Karpas-422 (cell line): ENCODE data around the gene COL5A1. TPM values are rescaled to one million over a fixed set of nuclear protein-coding genes. Genes with fewer than 3 reads are reported as not detected.

Experiments
- DNase-seq: peaks from one replicate; pipeline ENCODE4 v3.0.0-alpha.2; 2015
- H2AFZ ChIP-seq: fragments of 200-600 bp; sonication (generic); 2 replicates; pipeline ENCODE4 v1.6.1; 2014; ENCODE audit warnings: antibody characterized with exemption, low read length, mixed read lengths
- H3K27ac ChIP-seq: fragments of 200-600 bp; sonication (generic); 2 replicates; pipeline ENCODE4 v1.5.1; 2014; ENCODE audit warnings: mild to moderate bottlenecking, low read length, moderate library complexity
- H3K27me3 ChIP-seq: fragments of 200-600 bp; sonication (generic); 2 replicates; pipeline ENCODE4 v1.6.1; 2014; ENCODE audit warnings: low read length, mixed read lengths
- H3K36me3 ChIP-seq: fragments of 200-600 bp; sonication (generic); 2 replicates; pipeline ENCODE4 v1.6.1; 2014; ENCODE audit warnings: low read length, mixed read lengths; ENCODE audit not compliant: insufficient read depth
- H3K4me1 ChIP-seq: fragments of 200-600 bp; sonication (generic); 2 replicates; pipeline ENCODE4 v1.6.1; 2014; ENCODE audit warnings: mild to moderate bottlenecking, low read length, mixed read lengths
- H3K4me2 ChIP-seq: fragments of 200-600 bp; sonication (generic); 2 replicates; pipeline ENCODE4 v1.6.1; 2014; ENCODE audit warnings: low read length, low read depth, mild to moderate bottlenecking; ENCODE audit not compliant: poor library complexity, severe bottlenecking
- H3K4me3 ChIP-seq: fragments of 200-600 bp; sonication (generic); 2 replicates; pipeline ENCODE4 v1.5.1; 2014; ENCODE audit warnings: mild to moderate bottlenecking, antibody characterized with exemption, low read length, mixed read lengths
- H3K79me2 ChIP-seq: fragments of 200-600 bp; sonication (generic); 2 replicates; pipeline ENCODE4 v1.6.1; 2014; ENCODE audit warnings: mild to moderate bottlenecking, low read length, mixed read lengths
- H3K9ac ChIP-seq: fragments of 200-600 bp; sonication (generic); 2 replicates; pipeline ENCODE4 v1.6.0; 2014; ENCODE audit warnings: low read length
- H3K9me2 ChIP-seq: fragments of 200-600 bp; sonication (generic), shearing (Covaris generic); replicated peaks from 2 replicates; pipeline ENCODE4 v1.6.0; 2014; ENCODE audit warnings: mild to moderate bottlenecking, low read length, moderate library complexity; ENCODE audit not compliant: insufficient read depth
- H3K9me3 ChIP-seq: fragments of 300-700, 200-600 bp; sonication (generic); 2 replicates; pipeline ENCODE4 v1.6.1; 2014; ENCODE audit warnings: low read length, mixed read lengths
- H4K20me1 ChIP-seq: fragments of 200-600 bp; sonication (generic); 2 replicates; pipeline ENCODE4 v1.6.1; 2014; ENCODE audit warnings: mild to moderate bottlenecking, antibody characterized with exemption, low read length, low read depth; ENCODE audit not compliant: insufficient read depth
- total RNA-seq: library from RNA; depleted of rRNA; stranded (reverse); fragments of >200 nt; shearing (Covaris generic); gene quantifications from 2 replicates; pipeline ENCODE4 v1.2.3, GENCODE V29; 2014; ENCODE audit warnings: low replicate concordance

Gene COL5A1
- total RNA-seq, 1 experiment from 2014 or later, result not detected

GRCh38 chr9:134795446-134795845 lies 153.8 kb downstream of the COL5A1 start:
- Histone ChIP-seq H4K20me1 (no peaks in the 10 kb centered on the region), H3K36me3 (no peaks in the 10 kb centered on the region), H3K27me3 (no peaks in the 10 kb centered on the region), H3K4me2 (no peak overlapping the region), H3K9ac (no peak overlapping the region), H3K4me3 (no peak overlapping the region), H2AFZ (no peak overlapping the region), H3K9me3 (no peaks in the 10 kb centered on the region), H3K27ac (no peak overlapping the region), H3K4me1 (no peaks in the 10 kb centered on the region), H3K79me2 (no peaks in the 10 kb centered on the region), H3K9me2 (no peaks in the 10 kb centered on the region)
- no peak for DNase-seq

- no peaks in the 10 kb centered on the region for H3K79me2 ChIP-seq
- no peak for DNase-seq
- no peaks in the 10 kb centered on the region for H3K9me3 ChIP-seq
- H3K27me3 ChIP-seq, result no peaks in the 10 kb centered on the region
- no peak overlapping the region for H2AFZ ChIP-seq
- H3K4me3 ChIP-seq, result no peak overlapping the region
- H3K9me2 ChIP-seq, result no peaks in the 10 kb centered on the region
- H4K20me1 ChIP-seq, result no peaks in the 10 kb centered on the region
- H3K27ac ChIP-seq, result no peak overlapping the region
- no peaks in the 10 kb centered on the region for H3K4me1 ChIP-seq
- H3K4me2 ChIP-seq, result no peak overlapping the region
- H3K36me3 ChIP-seq, result no peaks in the 10 kb centered on the region
- H3K9ac ChIP-seq, result no peak overlapping the region
These were observed 155.3 kb downstream of the COL5A1 start for GRCh38 chr9:134796882-134797281.

- Histone ChIP-seq H3K4me1 (no peaks in the 10 kb centered on the region), H3K4me3 (no peak overlapping the region), H2AFZ (no peak overlapping the region), H3K27ac (no peak overlapping the region), H3K9me2 (no peaks in the 10 kb centered on the region), H3K79me2 (no peaks in the 10 kb centered on the region), H3K27me3 (no peaks in the 10 kb centered on the region), H3K9ac (no peak overlapping the region), H4K20me1 (no peaks in the 10 kb centered on the region), H3K36me3 (no peaks in the 10 kb centered on the region), H3K9me3 (no peaks in the 10 kb centered on the region), H3K4me2 (no peak overlapping the region)
- DNase-seq, result no peak
These were observed 159.3 kb downstream of the COL5A1 start for GRCh38 chr9:134800791-134801339.

- Histone ChIP-seq H3K9me2 (no peaks in the 10 kb centered on the region), H4K20me1 (no peaks in the 10 kb centered on the region), H3K27ac (no peak overlapping the region), H2AFZ (no peak overlapping the region), H3K79me2 (no peaks in the 10 kb centered on the region), H3K9me3 (no peaks in the 10 kb centered on the region), H3K4me1 (no peaks in the 10 kb centered on the region), H3K27me3 (no peaks in the 10 kb centered on the region), H3K36me3 (no peaks in the 10 kb centered on the region), H3K4me2 (no peak overlapping the region), H3K4me3 (no peak overlapping the region), H3K9ac (no peak overlapping the region)
- DNase-seq, result no peak
These were observed 160.7 kb downstream of the COL5A1 start for GRCh38 chr9:134802216-134802795.

- no peak overlapping the region for H2AFZ ChIP-seq
- no peaks in the 10 kb centered on the region for H3K27me3 ChIP-seq
- H4K20me1 ChIP-seq, result no peaks in the 10 kb centered on the region
- H3K4me2 ChIP-seq, result no peak overlapping the region
- H3K9me2 ChIP-seq, result no peaks in the 10 kb centered on the region
- H3K79me2 ChIP-seq, result no peaks in the 10 kb centered on the region
- H3K27ac ChIP-seq, result no peak overlapping the region
- no peaks in the 10 kb centered on the region for H3K36me3 ChIP-seq
- no peak overlapping the region for H3K9ac ChIP-seq
- DNase-seq, result no peak
- no peaks in the 10 kb centered on the region for H3K9me3 ChIP-seq
- no peaks in the 10 kb centered on the region for H3K4me1 ChIP-seq
- no peak overlapping the region for H3K4me3 ChIP-seq
These were observed 163.3 kb downstream of the COL5A1 start for GRCh38 chr9:134804871-134805270.

DNA sequence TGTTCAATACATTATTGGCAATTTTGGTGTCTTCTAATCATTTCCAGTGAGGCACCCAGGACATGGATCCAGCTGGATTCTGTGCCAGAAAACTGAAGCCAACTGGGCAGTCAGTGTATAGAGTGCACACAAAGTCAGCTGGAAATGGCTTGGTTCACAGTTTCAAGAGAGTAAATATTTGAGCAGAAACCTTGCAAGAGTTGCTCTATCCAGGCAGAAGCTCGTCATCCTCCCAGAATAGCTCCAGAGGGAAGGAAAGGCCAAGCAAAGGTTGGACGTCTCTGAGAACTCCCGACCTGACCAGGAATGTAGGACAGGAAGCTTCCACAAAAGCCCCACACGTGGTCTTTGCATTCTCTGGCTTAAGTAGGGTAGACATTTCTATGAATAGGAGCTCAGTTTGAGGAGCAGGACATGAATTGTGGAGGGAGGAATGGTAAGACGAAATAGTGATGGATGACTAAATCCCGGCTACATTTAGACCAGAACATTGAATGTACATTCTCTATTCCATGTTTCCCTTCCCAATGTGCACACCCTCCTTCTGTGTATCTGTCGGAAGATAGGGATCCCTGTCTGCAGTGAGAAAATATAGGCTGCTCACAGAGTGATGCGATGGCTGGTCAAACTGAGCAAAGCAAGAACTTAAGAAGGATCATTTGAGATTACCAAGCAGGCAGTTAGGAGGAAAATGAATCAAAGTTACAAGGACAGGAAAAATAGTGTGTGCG lies 166.3 kb downstream of the COL5A1 start:
- Histone ChIP-seq H3K9me2 (no peaks in the 10 kb centered on the region), H3K4me3 (no peak overlapping the region), H3K9ac (no peak overlapping the region), H3K9me3 (no peaks in the 10 kb centered on the region), H3K4me2 (no peak overlapping the region), H3K79me2 (no peaks in the 10 kb centered on the region), H3K27me3 (no peaks in the 10 kb centered on the region), H4K20me1 (no peaks in the 10 kb centered on the region), H2AFZ (no peak overlapping the region), H3K27ac (no peak overlapping the region), H3K4me1 (no peaks in the 10 kb centered on the region), H3K36me3 (no peaks in the 10 kb centered on the region)
- no peak for DNase-seq

DNA sequence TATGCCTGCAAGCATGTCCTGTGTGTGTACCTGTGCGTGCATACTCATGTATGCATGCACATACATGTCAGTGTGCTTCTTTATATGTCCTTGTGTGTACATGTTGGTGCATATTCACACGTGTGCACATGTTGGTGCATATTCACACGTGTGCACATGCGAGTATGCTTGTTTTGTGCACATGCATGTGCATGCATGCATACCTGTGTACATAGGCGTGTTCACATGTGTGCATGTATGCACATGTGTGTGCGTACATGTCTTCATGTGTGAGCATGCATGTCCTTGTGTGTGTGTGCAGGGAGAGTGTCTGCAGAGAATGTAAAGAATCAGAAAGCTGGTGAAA lies 166.8 kb downstream of the COL5A1 start:
- Histone ChIP-seq H2AFZ (no peak overlapping the region), H3K9me2 (no peaks in the 10 kb centered on the region), H3K9me3 (no peaks in the 10 kb centered on the region), H3K27ac (no peak overlapping the region), H3K9ac (no peak overlapping the region), H3K4me2 (no peak overlapping the region), H4K20me1 (no peaks in the 10 kb centered on the region), H3K4me3 (no peak overlapping the region), H3K79me2 (no peaks in the 10 kb centered on the region), H3K27me3 (no peaks in the 10 kb centered on the region), H3K36me3 (no peaks in the 10 kb centered on the region), H3K4me1 (no peaks in the 10 kb centered on the region)
- DNase-seq, result no peak

- Histone ChIP-seq H3K4me1 (no peaks in the 10 kb centered on the region), H3K9me3 (no peaks in the 10 kb centered on the region), H3K79me2 (no peaks in the 10 kb centered on the region), H3K27me3 (no peaks in the 10 kb centered on the region), H4K20me1 (no peaks in the 10 kb centered on the region), H3K9me2 (no peaks in the 10 kb centered on the region), H2AFZ (no peak overlapping the region), H3K27ac (no peak overlapping the region), H3K9ac (no peak overlapping the region), H3K4me2 (no peak overlapping the region), H3K4me3 (no peak overlapping the region), H3K36me3 (no peaks in the 10 kb centered on the region)
- DNase-seq, result no peak
These were observed 167.7 kb downstream of the COL5A1 start for GRCh38 chr9:134809292-134809691.
